ENCODE data around the gene LRFN5. TPM values are rescaled to one million over a fixed set of nuclear protein-coding genes. Genes with fewer than 3 reads are reported as not detected.

The LRFN5 gene
- not detected in 5 replicates for total RNA-seq (2022; extraction: Qiagen RNA extraction; ENCODE audit: low read depth)

DNA sequence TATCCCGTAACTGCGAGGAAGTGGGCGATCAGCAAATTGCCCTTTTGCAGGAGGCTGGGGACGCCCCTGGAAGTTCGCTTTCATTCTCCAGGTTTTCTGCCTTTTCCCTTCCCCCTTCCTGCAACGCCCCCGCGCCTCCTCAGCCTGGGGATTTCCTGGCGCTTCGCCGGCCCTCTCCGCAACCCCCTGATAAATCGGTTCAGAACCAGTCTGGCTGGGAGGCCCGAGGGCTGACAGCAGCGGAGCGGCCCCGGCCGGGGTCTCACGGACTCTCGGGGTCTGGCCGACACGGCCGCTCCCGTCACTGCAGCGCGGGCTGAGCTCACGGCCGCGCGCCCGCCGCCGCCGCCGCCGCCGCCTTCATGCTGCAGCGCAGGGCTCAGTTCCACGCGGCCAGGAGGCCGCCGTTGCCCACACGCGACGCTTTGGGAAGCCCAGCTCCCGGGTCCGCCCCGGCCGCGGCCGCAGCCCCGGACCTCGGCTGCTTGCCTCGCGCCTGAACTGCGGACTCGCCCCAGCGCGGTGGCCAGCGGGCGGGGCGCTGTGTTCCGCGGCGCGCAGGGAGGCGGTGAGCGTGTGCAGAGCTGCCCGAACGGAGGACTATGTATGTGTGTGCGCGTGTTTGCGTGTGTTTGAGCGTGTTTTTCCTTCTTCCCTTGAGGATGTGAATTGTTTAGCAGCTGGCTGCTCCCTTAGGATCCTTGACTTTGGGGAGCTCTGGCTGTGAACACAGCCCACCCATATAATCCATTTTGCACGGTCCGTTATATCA lies at the start of gene LRFN5:
TSS of gene LRFN5 (plus strand) at position 345 of the 772 bp plus-strand sequence.

